H9 (cell line): ENCODE data around the gene CHML. TPM values are rescaled to one million over a fixed set of nuclear protein-coding genes. Genes with fewer than 3 reads are reported as not detected.

Experiments
- DNase-seq: peaks from one replicate; pipeline ENCODE4 v3.0.0-alpha.2; 2017
- H2AFZ ChIP-seq: one replicate; pipeline ENCODE4 v1.6.1; 2013; ENCODE audit warnings: mild to moderate bottlenecking, low read length, control low read depth, moderate library complexity
- H2AK5ac ChIP-seq: 2 replicates; pipeline ENCODE4 v1.6.1; 2013; ENCODE audit warnings: low read length, control low read depth, mixed read lengths; ENCODE audit not compliant: insufficient read length
- H2BK120ac ChIP-seq: one replicate; pipeline ENCODE4 v1.6.1; 2013; ENCODE audit warnings: low read depth, mild to moderate bottlenecking, low read length, control low read depth, inconsistent platforms; ENCODE audit not compliant: poor library complexity, severe bottlenecking
- H2BK12ac ChIP-seq: 2 replicates; pipeline ENCODE4 v1.6.1; 2013; ENCODE audit warnings: low read length, control low read depth, mixed read lengths, low read depth; ENCODE audit not compliant: insufficient read length
- H2BK15ac ChIP-seq: 2 replicates; pipeline ENCODE4 v1.6.1; 2013; ENCODE audit warnings: low read depth, low read length, control low read depth
- H2BK20ac ChIP-seq: one replicate; pipeline ENCODE4 v1.6.1; 2013; ENCODE audit warnings: low read depth, mild to moderate bottlenecking, low read length, control low read depth, inconsistent platforms; ENCODE audit not compliant: poor library complexity, severe bottlenecking
- H2BK5ac ChIP-seq: 2 replicates; pipeline ENCODE4 v1.6.1; 2013; ENCODE audit warnings: low read length, control low read depth, mixed read lengths; ENCODE audit not compliant: insufficient read length
- H3K14ac ChIP-seq: 2 replicates; pipeline ENCODE4 v1.6.1; 2013; ENCODE audit warnings: low read length, control low read depth; ENCODE audit not compliant: insufficient read depth
- H3K18ac ChIP-seq: 2 replicates; pipeline ENCODE4 v1.6.1; 2013; ENCODE audit warnings: low read depth, mild to moderate bottlenecking, mixed read lengths, low read length, control low read depth; ENCODE audit not compliant: insufficient read length
- H3K23ac ChIP-seq: 2 replicates; pipeline ENCODE4 v1.6.1; 2013; ENCODE audit warnings: low read length, control low read depth, mixed read lengths, low read depth; ENCODE audit not compliant: insufficient read length
- H3K23me2 ChIP-seq: 2 replicates; pipeline ENCODE4 v1.6.1; 2013; ENCODE audit warnings: low read depth, mild to moderate bottlenecking, mixed read lengths, low read length, control low read depth; ENCODE audit not compliant: insufficient read length, poor library complexity, severe bottlenecking
- H3K27ac ChIP-seq: 2 replicates; pipeline ENCODE4 v1.5.1; 2013; ENCODE audit warnings: low read length, control low read depth, mixed read lengths, low read depth; ENCODE audit not compliant: insufficient read length
- H3K27me3 ChIP-seq: 2 replicates; pipeline ENCODE4 v1.6.1; 2013; ENCODE audit warnings: low read length, control low read depth, inconsistent platforms; ENCODE audit not compliant: insufficient read depth
- H3K4ac ChIP-seq: 2 replicates; pipeline ENCODE4 v1.6.1; 2013; ENCODE audit warnings: low read depth, mild to moderate bottlenecking, control low read depth, inconsistent platforms, low read length, moderate library complexity
- H3K4me1 ChIP-seq: 2 replicates; pipeline ENCODE4 v1.6.1; 2013; ENCODE audit warnings: low read length, control low read depth, inconsistent platforms; ENCODE audit not compliant: insufficient read depth
- H3K4me2 ChIP-seq: 2 replicates; pipeline ENCODE4 v1.6.1; 2013; ENCODE audit warnings: low read length, control low read depth, mixed read lengths; ENCODE audit not compliant: insufficient read length, insufficient read depth
- H3K56ac ChIP-seq: 2 replicates; pipeline ENCODE4 v1.6.1; 2013; ENCODE audit warnings: low read depth, mild to moderate bottlenecking, mixed read lengths, low read length, control low read depth; ENCODE audit not compliant: insufficient read length
- H3K79me1 ChIP-seq: 2 replicates; pipeline ENCODE4 v1.6.1; 2013; ENCODE audit warnings: low read depth, mild to moderate bottlenecking, moderate library complexity, low read length, control low read depth, inconsistent platforms; ENCODE audit not compliant: insufficient read depth, poor library complexity, severe bottlenecking
- H3K79me2 ChIP-seq: 2 replicates; pipeline ENCODE4 v1.6.1; 2013; ENCODE audit warnings: low read length, control low read depth, inconsistent platforms; ENCODE audit not compliant: insufficient read depth
- H3K9ac ChIP-seq: 2 replicates; pipeline ENCODE4 v1.6.1; 2013; ENCODE audit warnings: low read length, control low read depth, mixed read lengths; ENCODE audit not compliant: insufficient read length; ENCODE audit errors: extremely low read depth
- H3K9me3 ChIP-seq: one replicate; pipeline ENCODE4 v1.6.1; 2013; ENCODE audit warnings: low read depth, low read length, inconsistent platforms; ENCODE audit not compliant: control insufficient read depth
- H3T11ph ChIP-seq: one replicate; pipeline ENCODE4 v1.6.1; 2013; ENCODE audit warnings: mild to moderate bottlenecking, low read length, control low read depth, inconsistent platforms
- H4K20me1 ChIP-seq: one replicate; pipeline ENCODE4 v1.6.1; 2013; ENCODE audit not compliant: control insufficient read depth, insufficient read length, insufficient read depth
- H4K5ac ChIP-seq: 2 replicates; pipeline ENCODE4 v1.6.1; 2013; ENCODE audit warnings: low read depth, mild to moderate bottlenecking, mixed read lengths, low read length, control low read depth; ENCODE audit not compliant: insufficient read length
- H4K8ac ChIP-seq: replicated peaks from 2 replicates; pipeline ENCODE4 v1.6.1; 2013; ENCODE audit warnings: low read length, control low read depth, mixed read lengths, low read depth; ENCODE audit not compliant: insufficient read length
- H4K91ac ChIP-seq: 2 replicates; pipeline ENCODE4 v1.6.1; 2013; ENCODE audit warnings: low read depth, mild to moderate bottlenecking, moderate library complexity, mixed read lengths, low read length, control low read depth; ENCODE audit not compliant: insufficient read length
- H3K27ac Mint-ChIP-seq, 3 experiments: 2 replicates in 2 of 3; 3 replicates in 1 of 3; pipeline ENCODE4 v1.8.0; 2020 to 2021; ENCODE audit warnings: mixed read lengths in 3 of 3, mild to moderate bottlenecking in 1 of 3, moderate library complexity in 1 of 3
- H3K27me3 Mint-ChIP-seq: 2 replicates; pipeline ENCODE4 v1.8.0; 2021; ENCODE audit warnings: low read depth, mild to moderate bottlenecking, moderate library complexity, mixed read lengths
- H3K36me3 Mint-ChIP-seq, 3 experiments: 2 replicates in 2 of 3; 3 replicates in 1 of 3; pipeline ENCODE4 v1.8.0; 2020 to 2021; ENCODE audit warnings: low read depth in 3 of 3, mixed read lengths in 3 of 3; ENCODE audit not compliant: insufficient read depth in 1 of 3
- H3K4me1 Mint-ChIP-seq, 2 experiments: 2 replicates each; pipeline ENCODE4 v1.8.0; 2020; ENCODE audit warnings: mixed read lengths in 2 of 2
- H3K4me3 Mint-ChIP-seq, 2 experiments: 2 replicates in 1 of 2; 3 replicates in 1 of 2; pipeline ENCODE4 v1.8.0; 2020 to 2021; ENCODE audit warnings: mild to moderate bottlenecking in 2 of 2, mixed read lengths in 2 of 2, moderate library complexity in 1 of 2
- H3K9me3 Mint-ChIP-seq, 2 experiments: 2 replicates in 1 of 2; 3 replicates in 1 of 2; pipeline ENCODE4 v1.8.0; 2020; ENCODE audit warnings: mild to moderate bottlenecking in 2 of 2, mixed read lengths in 2 of 2, moderate library complexity in 1 of 2
- CTCF ChIP-seq: fragments of 200-600 bp; sonication (generic); conservative IDR thresholded peaks from 3 replicates; pipeline ENCODE4 v1.8.0; 2021; ENCODE audit warnings: antibody characterized with exemption, mild to moderate bottlenecking
- WGBS: extraction: QIAGEN DNeasy Blood & Tissue Kit; methylation state at CpG from one replicate; pipeline ENCODE4 v1.1.7; 2013; ENCODE audit warnings: missing lambda C conversion rate, low lambda C conversion rate, mixed read lengths; ENCODE audit not compliant: insufficient read length; ENCODE audit errors: extremely low coverage; 5-methylcytosine and 5-hydroxymethylcytosine counted together
- total RNA-seq: library from RNA; stranded (reverse); gene quantifications from 2 replicates; pipeline ENCODE4 v1.2.1, GENCODE V29; 2021

Gene CHML
- total RNA-seq, 1 experiment from 2014 or later = 45.7 TPM

- no peak overlapping the region for H2BK15ac ChIP-seq
- no peak overlapping the region for H2BK20ac ChIP-seq
- H3K27me3 ChIP-seq = no peaks in the 10 kb centered on the region
- H2BK12ac ChIP-seq = no peak overlapping the region
- no peak overlapping the region for H3K27ac ChIP-seq
- H3K18ac ChIP-seq = no peak overlapping the region
- H4K8ac ChIP-seq = no peak overlapping the region
- no CpG with 5 or more reads among the region's 1 CpG for WGBS
- H4K20me1 ChIP-seq = no peaks in the 10 kb centered on the region
- no peak overlapping the region for H2BK5ac ChIP-seq
- Mint-ChIP-seq H3K27ac (no peak overlapping the region), H3K4me3 (no peak overlapping the region), H3K9me3 (no peaks in the 10 kb centered on the region), H3K27me3 (no peaks in the 10 kb centered on the region), H3K36me3 (no peaks in the 10 kb centered on the region), H3K4me1 (peaks cover 2 to 6% of the 10 kb centered on the region in 2 experiments)
- no peaks in the 10 kb centered on the region for H3K4me1 ChIP-seq
- H3K23ac ChIP-seq = no peak overlapping the region
- no peak overlapping the region for H4K5ac ChIP-seq
- H3K9ac ChIP-seq = no peak overlapping the region
- no peaks in the 10 kb centered on the region for H3K79me1 ChIP-seq
- TF ChIP-seq CTCF = no peak
- H3K14ac ChIP-seq = no peak overlapping the region
- H2AK5ac ChIP-seq = no peak overlapping the region
- H3K56ac ChIP-seq = no peak overlapping the region
- no peak for DNase-seq
- H3K4me2 ChIP-seq = no peak overlapping the region
- H3K79me2 ChIP-seq = no peaks in the 10 kb centered on the region
- no peaks in the 10 kb centered on the region for H3K23me2 ChIP-seq
- H3T11ph ChIP-seq = no peak overlapping the region
- H4K91ac ChIP-seq = no peak overlapping the region
- H3K9me3 ChIP-seq = no peaks in the 10 kb centered on the region
- H2AFZ ChIP-seq = no peak overlapping the region
- no peak overlapping the region for H2BK120ac ChIP-seq
- H3K4ac ChIP-seq = no peak overlapping the region
These were observed 7.5 kb upstream of the CHML start for GRCh38 chr1:241647658-241648057.
